Trophoblast cell (in vitro differentiated cells and primary cell): ENCODE data around the gene C9orf50.

ENCODE experiments used
- DNase-seq, 2 donors: peaks; one replicate each; pipeline ENCODE4 v3.0.0-alpha.2; 2016
- H2AFZ ChIP-seq: 2 replicates; pipeline ENCODE4 v1.6.1; 2013; ENCODE audit warnings: low read length, moderate library complexity, mild to moderate bottlenecking; ENCODE audit not compliant: insufficient read depth, poor library complexity
- H2AK5ac ChIP-seq: 2 replicates; pipeline ENCODE4 v1.6.1; 2013; ENCODE audit warnings: mild to moderate bottlenecking, low read length
- H2BK120ac ChIP-seq: 2 replicates; pipeline ENCODE4 v1.6.1; 2013; ENCODE audit warnings: low read length, mild to moderate bottlenecking, moderate library complexity; ENCODE audit not compliant: insufficient read depth, poor library complexity
- H2BK12ac ChIP-seq: 2 replicates; pipeline ENCODE4 v1.6.1; 2013; ENCODE audit warnings: mild to moderate bottlenecking, low read length, moderate library complexity
- H2BK5ac ChIP-seq: 2 replicates; pipeline ENCODE4 v1.6.1; 2013; ENCODE audit warnings: low read length, low read depth, moderate library complexity, mild to moderate bottlenecking; ENCODE audit not compliant: poor library complexity
- H3K14ac ChIP-seq: 2 replicates; pipeline ENCODE4 v1.6.1; 2013; ENCODE audit warnings: mild to moderate bottlenecking, low read length
- H3K18ac ChIP-seq: 2 replicates; pipeline ENCODE4 v1.6.1; 2013; ENCODE audit warnings: mild to moderate bottlenecking, low read length
- H3K23ac ChIP-seq: 2 replicates; pipeline ENCODE4 v1.6.1; 2013; ENCODE audit warnings: low read length
- H3K27ac ChIP-seq: 2 replicates; pipeline ENCODE4 v1.5.1; 2013; ENCODE audit warnings: low read depth, mild to moderate bottlenecking, inconsistent platforms, low read length, moderate library complexity
- H3K27me3 ChIP-seq: 2 replicates; pipeline ENCODE4 v1.6.1; 2013; ENCODE audit warnings: inconsistent platforms, mild to moderate bottlenecking, low read length, moderate library complexity; ENCODE audit not compliant: insufficient read depth
- H3K36me3 ChIP-seq, 2 experiments: 1 replicate in 1 of 2; 2 replicates in 1 of 2; pipeline ENCODE4 v1.6.1; 2013; ENCODE audit warnings: low read length in 2 of 2, mild to moderate bottlenecking in 2 of 2, moderate library complexity in 1 of 2; ENCODE audit not compliant: insufficient read depth in 2 of 2, control insufficient read depth in 1 of 2
- H3K4ac ChIP-seq: 2 replicates; pipeline ENCODE4 v1.6.1; 2013; ENCODE audit warnings: low read depth, mild to moderate bottlenecking, low read length, moderate library complexity
- H3K4me1 ChIP-seq, 2 experiments: 1 replicate in 1 of 2; 2 replicates in 1 of 2; pipeline ENCODE4 v1.6.1; 2013; ENCODE audit warnings: low read length in 2 of 2, mild to moderate bottlenecking in 2 of 2, moderate library complexity in 1 of 2; ENCODE audit not compliant: insufficient read depth in 2 of 2, control insufficient read depth in 1 of 2
- H3K4me2 ChIP-seq: 2 replicates; pipeline ENCODE4 v1.6.1; 2013; ENCODE audit warnings: inconsistent platforms, mild to moderate bottlenecking, low read length, moderate library complexity
- H3K4me3 ChIP-seq: 2 replicates; pipeline ENCODE4 v1.5.1; 2013; ENCODE audit warnings: mild to moderate bottlenecking, low read depth, low read length, inconsistent platforms
- H3K79me1 ChIP-seq: one replicate; pipeline ENCODE4 v1.6.1; 2013; ENCODE audit warnings: low read length
- H3K79me2 ChIP-seq: 2 replicates; pipeline ENCODE4 v1.6.1; 2013; ENCODE audit warnings: low read length, mild to moderate bottlenecking; ENCODE audit not compliant: control insufficient read depth, insufficient read depth, poor library complexity
- H3K9ac ChIP-seq: 2 replicates; pipeline ENCODE4 v1.6.1; 2013; ENCODE audit warnings: mild to moderate bottlenecking, low read length
- H3K9me3 ChIP-seq: 2 replicates; pipeline ENCODE4 v1.6.1; 2013; ENCODE audit warnings: low read depth, mild to moderate bottlenecking, control low read depth, inconsistent platforms, low read length; ENCODE audit not compliant: insufficient read depth
- H4K12ac ChIP-seq: 2 replicates; pipeline ENCODE4 v1.6.1; 2013; ENCODE audit warnings: low read depth, mild to moderate bottlenecking, low read length, moderate library complexity
- H4K8ac ChIP-seq: 2 replicates; pipeline ENCODE4 v1.6.1; 2013; ENCODE audit warnings: low read depth, mild to moderate bottlenecking, low read length, moderate library complexity
- H4K91ac ChIP-seq: one replicate; pipeline ENCODE4 v1.6.1; 2013; ENCODE audit warnings: low read depth, mild to moderate bottlenecking, low read length, moderate library complexity
- whole genome bisulfite sequencing: extraction: QIAGEN DNeasy Blood & Tissue Kit; methylation state at CpG from one replicate; pipeline ENCODE4 v1.1.7; 2013; ENCODE audit warnings: missing lambda C conversion rate; ENCODE audit not compliant: insufficient read length, insufficient coverage; ENCODE audit errors: extremely low coverage; 5-methylcytosine and 5-hydroxymethylcytosine counted together

C9orf50 gene

DNA sequence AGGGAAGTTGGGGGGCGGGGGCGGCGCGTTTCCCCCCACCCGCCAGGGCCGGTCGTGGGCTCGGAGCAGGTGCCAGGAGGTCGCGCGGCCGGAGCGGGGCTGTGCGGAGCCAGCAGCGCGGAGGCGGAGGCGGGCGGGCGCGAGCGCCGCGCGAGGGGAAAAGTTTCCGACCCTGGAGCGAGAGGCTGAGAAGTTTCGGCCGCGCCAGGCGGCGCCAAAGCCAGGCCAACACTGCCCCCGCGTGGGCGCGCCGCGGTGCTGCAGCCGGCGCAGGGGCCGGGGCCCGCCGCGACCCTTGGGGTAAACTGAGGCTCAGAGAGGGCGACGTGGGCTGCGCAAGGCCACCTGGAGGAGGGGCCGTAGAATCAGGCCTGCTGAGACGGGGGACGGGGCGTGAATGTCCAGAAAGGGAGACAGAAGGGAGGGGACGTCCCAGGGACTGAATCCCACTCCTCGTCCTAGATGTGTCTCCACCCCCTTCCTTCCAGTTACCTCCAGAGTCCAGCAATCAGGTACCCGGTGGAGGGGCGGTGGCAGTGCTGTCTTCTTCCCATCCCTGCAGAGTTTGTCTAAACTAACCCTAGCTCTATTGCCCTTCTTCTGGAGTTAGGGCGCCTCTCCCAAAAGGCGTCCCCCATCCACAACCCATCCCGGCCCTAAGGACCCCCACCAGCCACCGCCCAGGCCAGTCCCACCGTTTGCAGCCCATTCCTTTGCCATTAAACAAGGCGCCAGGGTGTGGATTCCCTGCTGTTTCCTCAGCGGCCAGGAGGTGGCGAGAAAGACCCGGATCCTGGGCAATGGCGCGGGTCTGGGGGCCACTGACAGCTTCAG is 10.2 kb downstream of the C9orf50 start:
- Histone ChIP-seq H2BK12ac (peak overlapping the region; percentile 82), H3K4me3 (peak overlapping the region; percentile 69), H3K27me3 (no peaks in the 10 kb centered on the region), H3K36me3 (no peaks in the 10 kb centered on the region), H2BK120ac (peak overlapping the region; percentile 94), H3K14ac (peak overlapping the region; percentile 94), H2BK5ac (peak overlapping the region; percentile 92), H3K79me2 (peaks cover 11% of the 10 kb centered on the region), H3K79me1 (peaks cover 28% of the 10 kb centered on the region), H2AK5ac (peak overlapping the region; percentile 70), H3K4me1 (peaks cover 14 to 18% of the 10 kb centered on the region in 2 experiments), H3K23ac (no peak overlapping the region), H4K91ac (peak overlapping the region; percentile 100), H3K18ac (peak overlapping the region; percentile 94), H3K4me2 (peak overlapping the region; percentile 93), H4K12ac (peak overlapping the region; percentile 88), H3K4ac (peak overlapping the region; percentile 83), H3K9ac (no peak overlapping the region), H3K27ac (peak overlapping the region; percentile 75), H4K8ac (peak overlapping the region; percentile 88), H2AFZ (peak overlapping the region; percentile 88), H3K9me3 (no peaks in the 10 kb centered on the region)
- WGBS = no CpG with 5 or more reads among the region's 66 CpGs
- DNase-seq = peak; percentile 56 to 84

GRCh38 chr9:129610213-129610472 is 10.8 kb downstream of the C9orf50 start:
- H3K18ac ChIP-seq = peak overlapping the region; percentile 94
- H4K12ac ChIP-seq = peak overlapping the region; percentile 88
- no CpG with 5 or more reads among the region's 24 CpGs for WGBS
- H3K79me2 ChIP-seq = peaks cover 11% of the 10 kb centered on the region
- H3K9me3 ChIP-seq = no peaks in the 10 kb centered on the region
- no peaks in the 10 kb centered on the region for H3K36me3 ChIP-seq
- peak overlapping the region; percentile 70 for H2AK5ac ChIP-seq
- H3K27me3 ChIP-seq = no peaks in the 10 kb centered on the region
- peaks cover 14 to 18% of the 10 kb centered on the region in 2 experiments for H3K4me1 ChIP-seq
- H3K23ac ChIP-seq = no peak overlapping the region
- peak overlapping the region; percentile 80 for H2BK12ac ChIP-seq
- peak overlapping the region; percentile 92 for H2BK5ac ChIP-seq
- H3K9ac ChIP-seq = no peak overlapping the region
- H3K79me1 ChIP-seq = peaks cover 28% of the 10 kb centered on the region
- peak overlapping the region; percentile 69 for H3K4me3 ChIP-seq
- H3K4ac ChIP-seq = peak overlapping the region; percentile 83
- peak overlapping the region; percentile 75 for H3K27ac ChIP-seq
- no peak for DNase-seq
- H2AFZ ChIP-seq = peak overlapping the region; percentile 88
- H4K8ac ChIP-seq = peak overlapping the region; percentile 88
- peak overlapping the region; percentile 100 for H4K91ac ChIP-seq
- peak overlapping the region; percentile 93 for H3K4me2 ChIP-seq
- H2BK120ac ChIP-seq = peak overlapping the region; percentile 94
- H3K14ac ChIP-seq = peak overlapping the region; percentile 94

- no CpG with 5 or more reads among the region's 30 CpGs for WGBS
- peak overlapping the region; percentile 98 for H2AK5ac ChIP-seq
- peak overlapping the region; percentile 97 for H3K14ac ChIP-seq
- peaks cover 14 to 18% of the 10 kb centered on the region in 2 experiments for H3K4me1 ChIP-seq
- peak overlapping the region; percentile 98 for H4K91ac ChIP-seq
- H2BK12ac ChIP-seq = peak overlapping the region; percentile 99
- H3K27me3 ChIP-seq = no peaks in the 10 kb centered on the region
- peak overlapping the region; percentile 72 for H2BK5ac ChIP-seq
- H4K8ac ChIP-seq = peak overlapping the region; percentile 95
- peak overlapping the region; percentile 21 for H3K27ac ChIP-seq
- no peaks in the 10 kb centered on the region for H3K9me3 ChIP-seq
- H4K12ac ChIP-seq = peak overlapping the region; percentile 84
- H3K79me2 ChIP-seq = peaks cover 11% of the 10 kb centered on the region
- DNase-seq = no peak
- H3K4me3 ChIP-seq = peak overlapping the region; percentile 44
- no peak overlapping the region for H3K9ac ChIP-seq
- no peaks in the 10 kb centered on the region for H3K36me3 ChIP-seq
- H2AFZ ChIP-seq = peak overlapping the region; percentile 94
- no peak overlapping the region for H3K23ac ChIP-seq
- peak overlapping the region; percentile 98 for H3K18ac ChIP-seq
- peak overlapping the region; percentile 93 for H3K4ac ChIP-seq
- H3K4me2 ChIP-seq = peak overlapping the region; percentile 43
- H2BK120ac ChIP-seq = peak overlapping the region; percentile 95
- H3K79me1 ChIP-seq = peaks cover 28% of the 10 kb centered on the region
These were observed 11.3 kb downstream of the C9orf50 start for GRCh38 chr9:129609486-129610212.

GRCh38 chr9:129608561-129609481 is 12.1 kb downstream of the C9orf50 start:
- H3K79me2 ChIP-seq = peaks cover 11% of the 10 kb centered on the region

More at GRCh38 chr9:129608561-129609481, 12.1 kb downstream of the C9orf50 start:
- peak overlapping the region; percentile 13 for H2BK5ac ChIP-seq
- H4K12ac ChIP-seq = no peak overlapping the region
- H3K18ac ChIP-seq = peak overlapping the region; percentile 31
- no peak overlapping the region for H3K27ac ChIP-seq
- H4K8ac ChIP-seq = peak overlapping the region; percentile 15
- peak overlapping the region; percentile 36 for H3K14ac ChIP-seq
- no peak overlapping the region for H3K9ac ChIP-seq
- H2BK120ac ChIP-seq = peak overlapping the region; percentile 62
- peak overlapping the region; percentile 44 for H2AK5ac ChIP-seq
- H3K79me1 ChIP-seq = peaks cover 32% of the 10 kb centered on the region
- no peaks in the 10 kb centered on the region for H3K36me3 ChIP-seq
- DNase-seq = peak in 1 of 2 donors; percentile 26
- H3K9me3 ChIP-seq = peaks cover 4% of the 10 kb centered on the region
- no CpG with 5 or more reads among the region's 27 CpGs for WGBS
- H3K4ac ChIP-seq = peak overlapping the region; percentile 27
- H3K23ac ChIP-seq = no peak overlapping the region
- H3K4me1 ChIP-seq = peaks cover 17 to 21% of the 10 kb centered on the region in 2 experiments
- H3K27me3 ChIP-seq = no peaks in the 10 kb centered on the region
- peak overlapping the region; percentile 85 for H2BK12ac ChIP-seq
- H2AFZ ChIP-seq = no peak overlapping the region
- H3K4me2 ChIP-seq = no peak overlapping the region
- peak overlapping the region; percentile 54 for H4K91ac ChIP-seq
- H3K4me3 ChIP-seq = no peak overlapping the region
